Cardiac muscle cell (in vitro differentiated cells and primary cell): ENCODE measurements around the gene LRP2BP. TPM values are rescaled to one million over a fixed set of nuclear protein-coding genes. Genes with fewer than 3 reads are reported as not detected.
A peak's percentile ranks its signal among the peaks of the same experiment; 100 is the strongest.
"Not testable (repeated sequence)": the region's sequence is repeated elsewhere in the genome, so short reads cannot be mapped to it uniquely, and the experiment has no call there.

Experiments
- DNase-seq, 2 donors: peaks; one replicate each; pipeline versions ENCODE4 v3.0.0 to v3.0.0-alpha.2; 2010 to 2017; ENCODE audit warnings: low read depth in 1 of 2, low spot score in 1 of 2
- H3K27ac ChIP-seq: fragments of 200-600 bp; sonication (generic); 2 replicates; pipeline ENCODE4 v1.5.1; 2016
- H3K27me3 ChIP-seq: fragments of 200-600 bp; sonication (generic); 2 replicates; pipeline ENCODE4 v1.6.0; 2016; ENCODE audit warnings: control low read depth
- H3K36me3 ChIP-seq: fragments of 200-600 bp; sonication (generic); 2 replicates; pipeline ENCODE4 v1.5.1; 2016; ENCODE audit warnings: control low read depth
- H3K4me1 ChIP-seq: fragments of 200-600 bp; sonication (generic); 2 replicates; pipeline ENCODE4 v1.8.1; 2017; ENCODE audit warnings: low read depth, mild to moderate bottlenecking, mixed run types
- H3K4me3 ChIP-seq: fragments of 200-600 bp; sonication (generic); 2 replicates; pipeline ENCODE4 v1.5.1; 2016; ENCODE audit warnings: mild to moderate bottlenecking
- H3K9me3 ChIP-seq: fragments of 200-600 bp; sonication (generic); 2 replicates; pipeline ENCODE4 v1.5.1; 2017; ENCODE audit warnings: low read depth, mild to moderate bottlenecking, control low read depth
- CTCF ChIP-seq: IDR thresholded peaks from 2 replicates; pipeline ENCODE4 v1.5.1; 2012; ENCODE audit warnings: low read depth, mild to moderate bottlenecking, low read length
- polyA plus RNA-seq: library from polyadenylated mRNA; unstranded; fragments of >200 nt; fragmentation: Nextera tagmentation; extraction: Ambion mirVana; gene quantifications from 2 replicates; pipeline ENCODE4 v1.2.1, GENCODE V29; 2016
- total RNA-seq: library from RNA; depleted of rRNA; stranded (reverse); fragments of >200 nt; gene quantifications from 2 replicates; pipeline ENCODE4 v1.2.3, GENCODE V29; 2016

Gene LRP2BP
- total and polyA plus RNA-seq, 2 experiments from 2014 or later: 0.63 to 1.0 TPM

DNA sequence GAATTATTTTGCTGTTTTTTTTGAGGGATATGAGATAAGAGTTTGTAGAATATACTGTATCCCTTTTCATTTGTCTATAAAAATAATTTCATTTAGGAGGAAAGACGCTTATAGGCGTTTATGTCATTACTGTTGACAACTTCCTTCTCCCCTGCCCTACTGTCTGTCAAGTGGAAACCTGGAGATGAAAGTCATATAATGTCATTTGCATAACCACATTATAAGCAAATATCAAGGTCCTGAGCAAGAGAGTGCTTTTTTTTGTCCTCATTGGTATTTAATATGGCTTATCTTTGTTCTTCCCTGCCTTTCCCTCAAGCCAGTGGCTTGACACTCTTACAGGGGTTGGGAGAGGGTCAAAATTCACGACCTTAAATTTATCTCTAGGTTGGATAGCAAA lies 55.8 kb downstream of the LRP2BP start:
- DNase-seq: no peak
- Histone ChIP-seq H3K27ac (peak overlapping the region; percentile 30), H3K36me3 (peaks cover 5% of the 10 kb centered on the region), H3K4me3 (no peak overlapping the region), H3K9me3 (no peaks in the 10 kb centered on the region), H3K4me1 (no peaks in the 10 kb centered on the region), H3K27me3 (no peaks in the 10 kb centered on the region)
- TF ChIP-seq CTCF: no peak

DNA sequence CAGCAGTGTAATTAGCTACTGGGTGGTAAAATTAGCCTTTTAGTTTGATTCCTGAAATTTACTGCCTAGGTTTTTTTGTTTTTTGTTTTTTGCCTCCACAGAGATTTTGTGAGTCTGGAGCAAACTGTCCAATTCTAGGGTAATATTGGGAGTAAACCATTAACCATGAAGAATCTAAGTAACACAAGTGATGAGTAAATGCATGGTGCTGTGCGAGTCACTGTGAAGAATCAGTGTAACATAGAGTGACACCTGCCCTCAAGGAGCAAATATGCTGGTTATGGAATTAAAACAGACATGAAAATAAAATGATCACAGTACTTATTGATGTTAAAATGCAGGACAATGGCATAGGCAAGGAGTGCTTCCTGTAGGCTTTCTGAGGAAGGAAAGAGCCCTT lies 60.1 kb downstream of the LRP2BP start:
- Histone ChIP-seq H3K27me3 (no peaks in the 10 kb centered on the region), H3K4me3 (no peak overlapping the region), H3K36me3 (no peaks in the 10 kb centered on the region), H3K27ac (no peak overlapping the region), H3K9me3 (no peaks in the 10 kb centered on the region), H3K4me1 (no peaks in the 10 kb centered on the region)
- no peak for DNase-seq
- no peak for TF ChIP-seq CTCF

DNA sequence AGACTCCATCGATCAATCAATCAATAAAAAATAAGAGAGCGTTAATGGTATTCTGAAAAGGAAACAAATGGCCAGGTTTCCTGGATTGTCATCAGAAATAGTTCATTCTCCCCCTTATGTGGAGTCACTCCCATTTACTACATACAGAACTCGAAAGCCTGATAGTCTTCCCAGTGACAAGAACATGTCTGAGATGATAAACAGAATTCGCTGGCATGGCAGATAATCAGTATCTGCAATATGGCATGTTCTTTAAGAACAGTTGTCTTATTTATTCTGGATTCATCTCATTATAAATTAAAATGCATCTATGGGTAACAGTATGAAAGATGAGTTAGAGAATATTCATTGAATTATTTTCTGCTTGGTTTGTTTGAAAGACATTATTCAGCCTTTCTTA lies 61.4 kb downstream of the LRP2BP start:
- no peaks in the 10 kb centered on the region for H3K36me3 ChIP-seq
- TF ChIP-seq CTCF: no peak
- no peaks in the 10 kb centered on the region for H3K27me3 ChIP-seq
- no peak overlapping the region for H3K4me3 ChIP-seq
- no peak for DNase-seq
- no peak overlapping the region for H3K27ac ChIP-seq
- no peaks in the 10 kb centered on the region for H3K4me1 ChIP-seq
- no peaks in the 10 kb centered on the region for H3K9me3 ChIP-seq

DNA sequence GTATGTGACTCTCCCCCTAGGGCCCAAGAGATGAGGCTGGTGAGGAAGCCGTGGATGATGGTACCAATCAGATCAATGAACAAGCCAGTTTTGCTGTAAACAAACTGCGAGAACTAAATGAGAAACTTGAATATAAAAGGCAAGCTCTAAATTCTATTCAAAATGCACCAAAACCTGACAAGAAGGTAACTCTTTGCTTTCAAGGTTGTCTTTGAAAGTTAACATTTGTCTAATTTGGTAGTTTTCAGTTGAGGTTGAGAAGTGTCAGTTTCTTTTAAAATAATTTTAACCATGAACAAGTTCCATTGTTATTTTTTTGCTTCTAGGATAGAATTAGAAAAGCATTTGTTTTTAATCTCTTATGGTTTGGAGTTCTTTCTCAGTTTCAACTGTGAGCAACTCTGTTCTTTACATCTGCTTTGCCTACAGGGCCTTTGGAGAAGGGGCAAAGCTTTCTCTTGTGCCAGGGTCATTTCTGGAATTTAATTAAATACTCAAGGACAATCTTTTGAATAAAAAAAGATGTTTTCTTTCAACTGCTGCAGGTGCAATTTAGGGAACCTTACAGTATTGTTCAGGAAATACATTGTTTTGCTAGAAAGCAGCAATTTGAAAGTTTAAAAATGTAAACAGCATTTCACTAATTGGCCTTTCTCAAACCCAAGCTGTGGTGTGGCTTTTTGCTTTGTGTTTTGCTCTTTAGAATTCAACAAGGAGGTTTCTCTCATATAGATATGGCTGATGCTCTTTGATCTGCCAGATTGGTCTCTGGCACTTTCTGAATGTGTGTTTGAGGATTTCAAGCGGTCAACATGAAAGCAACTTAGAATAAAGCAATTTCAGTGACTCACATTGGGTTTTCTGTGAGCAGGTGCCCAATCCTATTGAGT lies 62.9 kb downstream of the LRP2BP start:
- no peaks in the 10 kb centered on the region for H3K36me3 ChIP-seq
- DNase-seq: no peak
- no peaks in the 10 kb centered on the region for H3K27me3 ChIP-seq
- H3K4me1 ChIP-seq: no peaks in the 10 kb centered on the region
- H3K4me3 ChIP-seq: no peak overlapping the region
- no peak for TF ChIP-seq CTCF
- no peak overlapping the region for H3K27ac ChIP-seq
- no peaks in the 10 kb centered on the region for H3K9me3 ChIP-seq

- H3K9me3 ChIP-seq, DNase-seq, H3K4me3 ChIP-seq, H3K4me1 ChIP-seq, H3K27me3 ChIP-seq, H3K27ac ChIP-seq, H3K36me3 ChIP-seq: not testable (repeated sequence)
Measured at GRCh38 chr4:185329879-185330510, 65.7 kb downstream of the LRP2BP start.

- Histone ChIP-seq H3K27ac (no peak overlapping the region), H3K4me1 (no peaks in the 10 kb centered on the region), H3K36me3 (peaks cover under 1% of the 10 kb centered on the region), H3K4me3 (no peak overlapping the region), H3K27me3 (no peaks in the 10 kb centered on the region), H3K9me3 (no peaks in the 10 kb centered on the region)
- no peak for DNase-seq
- TF ChIP-seq CTCF: no peak
Measured at GRCh38 chr4:185328586-185328985, 67.1 kb downstream of the LRP2BP start.

DNA sequence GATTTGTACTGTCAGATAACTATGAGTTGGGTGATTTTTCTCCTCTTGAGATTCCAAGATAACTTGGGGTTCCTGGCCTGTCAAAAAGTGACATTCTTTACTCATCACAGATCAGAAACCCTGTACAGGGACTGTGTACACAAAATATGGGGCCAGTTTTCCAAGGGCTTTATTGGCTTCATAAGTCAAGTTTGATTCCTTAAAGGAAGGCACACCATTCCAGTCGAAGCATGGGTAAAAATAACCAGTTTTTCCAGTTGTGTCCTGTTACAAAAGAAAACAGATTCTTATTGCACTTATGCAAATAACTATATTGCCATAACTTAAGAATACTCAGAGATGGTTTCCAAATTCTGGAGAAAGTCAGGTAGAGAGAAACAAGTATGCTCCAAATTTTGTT lies 70.0 kb downstream of the LRP2BP start:
- H3K9me3 ChIP-seq, H3K27ac ChIP-seq, H3K4me1 ChIP-seq, H3K4me3 ChIP-seq, DNase-seq, H3K27me3 ChIP-seq, H3K36me3 ChIP-seq: not testable (repeated sequence)

GRCh38 chr4:185324361-185324760 lies 71.4 kb downstream of the LRP2BP start:
- not testable (repeated sequence) for DNase-seq, H3K4me3 ChIP-seq, H3K27me3 ChIP-seq, H3K4me1 ChIP-seq, H3K36me3 ChIP-seq, H3K27ac ChIP-seq, H3K9me3 ChIP-seq
